Neural cell (in vitro differentiated cells): ENCODE results near the gene CPNE9. TPM values are rescaled to one million over a fixed set of nuclear protein-coding genes. Genes with fewer than 3 reads are reported as not detected.

Experiments
- H2AFZ ChIP-seq: fragments of 200-600, 300-800 bp; sonication (generic), shearing (Covaris generic); 2 replicates; pipeline ENCODE4 v1.6.0; 2014; ENCODE audit warnings: low read depth, mild to moderate bottlenecking, antibody characterized with exemption, low read length, moderate library complexity
- H3F3A ChIP-seq: fragments of 200-600 bp; shearing (Covaris generic); 2 replicates; pipeline ENCODE4 v1.6.1; 2016; ENCODE audit warnings: mild to moderate bottlenecking, moderate library complexity, mixed read lengths, antibody characterized with exemption, low read length; ENCODE audit not compliant: insufficient read depth, poor library complexity, severe bottlenecking
- H3K27ac ChIP-seq: fragments of 200-600, 300-800 bp; sonication (generic), shearing (Covaris generic); 2 replicates; pipeline ENCODE4 v1.5.1; 2014; ENCODE audit warnings: mild to moderate bottlenecking, low read length, moderate library complexity
- H3K27me3 ChIP-seq: fragments of 300-800, 200-600 bp; sonication (generic), shearing (Covaris generic); 2 replicates; pipeline ENCODE4 v1.6.0; 2014; ENCODE audit warnings: mild to moderate bottlenecking, low read depth, low read length, moderate library complexity; ENCODE audit not compliant: insufficient read depth
- H3K36me3 ChIP-seq: fragments of 300-800, 200-600 bp; sonication (generic), shearing (Covaris generic); 2 replicates; pipeline ENCODE4 v1.5.1; 2014; ENCODE audit warnings: mild to moderate bottlenecking, antibody characterized with exemption, low read length, moderate library complexity; ENCODE audit not compliant: insufficient read depth
- H3K4me2 ChIP-seq: fragments of 300-800, 200-600 bp; sonication (generic), shearing (Covaris generic); 2 replicates; pipeline ENCODE4 v1.6.0; 2014; ENCODE audit warnings: mild to moderate bottlenecking, low read length
- H3K4me3 ChIP-seq: fragments of 300-800, 200-600 bp; sonication (generic), shearing (Covaris generic); 2 replicates; pipeline ENCODE4 v1.5.1; 2014; ENCODE audit warnings: mild to moderate bottlenecking, low read length, moderate library complexity
- H3K79me2 ChIP-seq: fragments of 200-600 bp; shearing (Covaris generic); replicated peaks from 2 replicates; pipeline ENCODE4 v1.6.0; 2014; ENCODE audit warnings: mild to moderate bottlenecking, low read length, moderate library complexity; ENCODE audit not compliant: insufficient read depth
- H3K9ac ChIP-seq: fragments of 300-800, 200-600 bp; sonication (generic), shearing (Covaris generic); 2 replicates; pipeline ENCODE4 v1.6.1; 2016; ENCODE audit warnings: mild to moderate bottlenecking, low read length, mixed read lengths
- H3K9me2 ChIP-seq: fragments of 200-600 bp; shearing (Covaris generic); 2 replicates; pipeline ENCODE4 v1.6.1; 2016; ENCODE audit warnings: mild to moderate bottlenecking, low read length, mixed read lengths; ENCODE audit not compliant: insufficient read depth
- H3K9me3 ChIP-seq: fragments of 200-600, 300-800 bp; sonication (generic), shearing (Covaris generic); 2 replicates; pipeline ENCODE4 v1.6.1; 2016; ENCODE audit warnings: mild to moderate bottlenecking, mixed run types, low read length, moderate library complexity, mixed read lengths
- H4K20me1 ChIP-seq: fragments of 200-600 bp; shearing (Covaris generic); 2 replicates; pipeline ENCODE4 v1.6.1; 2016; ENCODE audit warnings: mild to moderate bottlenecking, mixed run types; ENCODE audit not compliant: insufficient read depth
- EP300 ChIP-seq: fragments of 450-650 bp; conservative IDR thresholded peaks from 2 replicates; pipeline ENCODE4 v1.6.1; 2014; ENCODE audit warnings: antibody characterized with exemption, mild to moderate bottlenecking, moderate library complexity; ENCODE audit not compliant: poor library complexity, severe bottlenecking
- EZH2 ChIP-seq: fragments of 200-600, 300-800 bp; shearing (Covaris generic), sonication (generic); IDR thresholded peaks from 2 replicates; pipeline ENCODE4 v1.6.1; 2014; ENCODE audit warnings: antibody characterized with exemption, low read length, borderline replicate concordance, mild to moderate bottlenecking; ENCODE audit not compliant: insufficient read depth, poor library complexity, severe bottlenecking
- MXI1 ChIP-seq: fragments of 450-650 bp; conservative IDR thresholded peaks from 2 replicates; pipeline ENCODE4 v1.6.1; 2014; ENCODE audit warnings: antibody characterized with exemption, mild to moderate bottlenecking; ENCODE audit not compliant: poor library complexity, severe bottlenecking
- POLR2AphosphoS5 ChIP-seq: IDR thresholded peaks from 2 replicates; pipeline ENCODE4 v1.6.1; 2012
- RAD21 ChIP-seq: fragments of 450-650 bp; conservative IDR thresholded peaks from 2 replicates; pipeline ENCODE4 v1.6.1; 2014; ENCODE audit warnings: antibody characterized with exemption, mild to moderate bottlenecking, moderate library complexity
- SMC3 ChIP-seq: fragments of 450-650 bp; conservative IDR thresholded peaks from 2 replicates; pipeline ENCODE4 v1.6.1; 2014; ENCODE audit warnings: antibody characterized with exemption, mild to moderate bottlenecking, moderate library complexity; ENCODE audit not compliant: poor library complexity
- TAF1 ChIP-seq: IDR thresholded peaks from 2 replicates; pipeline ENCODE4 v1.6.1; 2012; ENCODE audit warnings: low read depth
- polyA plus RNA-seq: library from polyadenylated mRNA; depleted of rRNA; stranded (reverse); fragments of >200 nt; gene quantifications from 2 replicates; pipeline ENCODE4 v1.2.3, GENCODE V29; 2014
- TF ChIP-seq, protein P1 (sequence below): IDR thresholded peaks from 2 replicates; pipeline ENCODE4 v1.6.1; 2012; ENCODE audit warnings: borderline replicate concordance
- TF ChIP-seq, protein P2 (sequence below): fragments of 450-650 bp; IDR thresholded peaks from 2 replicates; pipeline ENCODE4 v1.5.1; 2014; ENCODE audit warnings: antibody characterized with exemption, mild to moderate bottlenecking, moderate library complexity; ENCODE audit not compliant: poor library complexity, severe bottlenecking

CPNE9 gene
- polyA plus RNA-seq, 1 donor from 2014 or later = 0.32 TPM

DNA sequence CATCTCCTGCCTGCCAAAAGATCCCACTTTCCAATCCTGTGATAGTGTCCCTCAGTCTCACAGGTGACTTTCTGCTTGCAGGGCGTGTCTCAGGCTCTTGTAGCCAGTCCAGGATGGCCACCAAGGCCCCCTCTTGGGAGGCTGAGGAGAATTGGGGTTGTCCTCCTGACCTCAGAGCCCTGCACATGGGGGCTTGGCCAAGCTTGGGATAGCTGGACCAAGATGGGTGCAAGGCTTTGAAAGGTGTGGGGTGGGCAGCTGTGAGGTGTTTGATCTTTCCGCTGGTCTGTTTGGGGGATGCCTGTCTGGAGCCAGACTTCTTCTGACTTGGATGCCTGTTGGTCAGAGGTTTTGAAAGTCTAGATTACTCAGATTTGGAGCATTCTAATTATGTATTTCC is 12.0 kb upstream of the CPNE9 start (continued):
- no peak for TF ChIP-seq RAD21

DNA sequence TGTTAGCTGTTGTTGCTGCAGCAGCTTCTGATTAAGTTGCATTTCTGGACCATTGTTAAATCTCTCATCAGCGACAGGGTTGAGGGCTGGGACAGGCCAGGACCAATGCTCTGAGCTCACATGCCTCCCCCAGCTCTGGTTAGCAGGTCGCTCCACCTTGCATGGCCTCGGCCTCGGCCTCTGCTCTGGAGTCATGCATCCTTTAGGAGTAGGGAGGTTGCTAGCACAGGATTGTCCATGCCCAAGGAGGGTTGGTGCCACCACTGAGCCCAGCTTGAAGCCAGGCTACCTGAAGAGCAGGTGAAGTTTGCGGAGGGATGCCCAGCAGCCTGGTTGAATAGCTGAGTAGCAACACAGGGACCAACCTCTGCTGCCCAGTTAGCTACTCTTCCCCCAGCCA is 11.2 kb upstream of the CPNE9 start:
- H3K27me3 ChIP-seq = no peaks in the 10 kb centered on the region
- H3F3A ChIP-seq = no peaks in the 10 kb centered on the region
- H3K9ac ChIP-seq = no peak overlapping the region
- H3K36me3 ChIP-seq = no peaks in the 10 kb centered on the region
- H2AFZ ChIP-seq = no peak overlapping the region
- H3K4me2 ChIP-seq = no peak overlapping the region
- no peaks in the 10 kb centered on the region for H3K79me2 ChIP-seq
- no peaks in the 10 kb centered on the region for H4K20me1 ChIP-seq
- H3K4me3 ChIP-seq = no peak overlapping the region
- H3K9me3 ChIP-seq = no peaks in the 10 kb centered on the region
- H3K27ac ChIP-seq = no peak overlapping the region
- no peak for TF ChIP-seq RAD21
- no peak for TF ChIP-seq EZH2
- TF ChIP-seq, protein P1, sequence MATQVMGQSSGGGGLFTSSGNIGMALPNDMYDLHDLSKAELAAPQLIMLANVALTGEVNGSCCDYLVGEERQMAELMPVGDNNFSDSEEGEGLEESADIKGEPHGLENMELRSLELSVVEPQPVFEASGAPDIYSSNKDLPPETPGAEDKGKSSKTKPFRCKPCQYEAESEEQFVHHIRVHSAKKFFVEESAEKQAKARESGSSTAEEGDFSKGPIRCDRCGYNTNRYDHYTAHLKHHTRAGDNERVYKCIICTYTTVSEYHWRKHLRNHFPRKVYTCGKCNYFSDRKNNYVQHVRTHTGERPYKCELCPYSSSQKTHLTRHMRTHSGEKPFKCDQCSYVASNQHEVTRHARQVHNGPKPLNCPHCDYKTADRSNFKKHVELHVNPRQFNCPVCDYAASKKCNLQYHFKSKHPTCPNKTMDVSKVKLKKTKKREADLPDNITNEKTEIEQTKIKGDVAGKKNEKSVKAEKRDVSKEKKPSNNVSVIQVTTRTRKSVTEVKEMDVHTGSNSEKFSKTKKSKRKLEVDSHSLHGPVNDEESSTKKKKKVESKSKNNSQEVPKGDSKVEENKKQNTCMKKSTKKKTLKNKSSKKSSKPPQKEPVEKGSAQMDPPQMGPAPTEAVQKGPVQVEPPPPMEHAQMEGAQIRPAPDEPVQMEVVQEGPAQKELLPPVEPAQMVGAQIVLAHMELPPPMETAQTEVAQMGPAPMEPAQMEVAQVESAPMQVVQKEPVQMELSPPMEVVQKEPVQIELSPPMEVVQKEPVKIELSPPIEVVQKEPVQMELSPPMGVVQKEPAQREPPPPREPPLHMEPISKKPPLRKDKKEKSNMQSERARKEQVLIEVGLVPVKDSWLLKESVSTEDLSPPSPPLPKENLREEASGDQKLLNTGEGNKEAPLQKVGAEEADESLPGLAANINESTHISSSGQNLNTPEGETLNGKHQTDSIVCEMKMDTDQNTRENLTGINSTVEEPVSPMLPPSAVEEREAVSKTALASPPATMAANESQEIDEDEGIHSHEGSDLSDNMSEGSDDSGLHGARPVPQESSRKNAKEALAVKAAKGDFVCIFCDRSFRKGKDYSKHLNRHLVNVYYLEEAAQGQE = no peak
- no peak for TF ChIP-seq EP300
- TF ChIP-seq MXI1 = no peak
- TF ChIP-seq TAF1 = no peak
- TF ChIP-seq POLR2AphosphoS5 = no peak
- TF ChIP-seq, protein P2, sequence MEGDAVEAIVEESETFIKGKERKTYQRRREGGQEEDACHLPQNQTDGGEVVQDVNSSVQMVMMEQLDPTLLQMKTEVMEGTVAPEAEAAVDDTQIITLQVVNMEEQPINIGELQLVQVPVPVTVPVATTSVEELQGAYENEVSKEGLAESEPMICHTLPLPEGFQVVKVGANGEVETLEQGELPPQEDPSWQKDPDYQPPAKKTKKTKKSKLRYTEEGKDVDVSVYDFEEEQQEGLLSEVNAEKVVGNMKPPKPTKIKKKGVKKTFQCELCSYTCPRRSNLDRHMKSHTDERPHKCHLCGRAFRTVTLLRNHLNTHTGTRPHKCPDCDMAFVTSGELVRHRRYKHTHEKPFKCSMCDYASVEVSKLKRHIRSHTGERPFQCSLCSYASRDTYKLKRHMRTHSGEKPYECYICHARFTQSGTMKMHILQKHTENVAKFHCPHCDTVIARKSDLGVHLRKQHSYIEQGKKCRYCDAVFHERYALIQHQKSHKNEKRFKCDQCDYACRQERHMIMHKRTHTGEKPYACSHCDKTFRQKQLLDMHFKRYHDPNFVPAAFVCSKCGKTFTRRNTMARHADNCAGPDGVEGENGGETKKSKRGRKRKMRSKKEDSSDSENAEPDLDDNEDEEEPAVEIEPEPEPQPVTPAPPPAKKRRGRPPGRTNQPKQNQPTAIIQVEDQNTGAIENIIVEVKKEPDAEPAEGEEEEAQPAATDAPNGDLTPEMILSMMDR = no peak
- no peak for TF ChIP-seq SMC3
- no peaks in the 10 kb centered on the region for H3K9me2 ChIP-seq

DNA sequence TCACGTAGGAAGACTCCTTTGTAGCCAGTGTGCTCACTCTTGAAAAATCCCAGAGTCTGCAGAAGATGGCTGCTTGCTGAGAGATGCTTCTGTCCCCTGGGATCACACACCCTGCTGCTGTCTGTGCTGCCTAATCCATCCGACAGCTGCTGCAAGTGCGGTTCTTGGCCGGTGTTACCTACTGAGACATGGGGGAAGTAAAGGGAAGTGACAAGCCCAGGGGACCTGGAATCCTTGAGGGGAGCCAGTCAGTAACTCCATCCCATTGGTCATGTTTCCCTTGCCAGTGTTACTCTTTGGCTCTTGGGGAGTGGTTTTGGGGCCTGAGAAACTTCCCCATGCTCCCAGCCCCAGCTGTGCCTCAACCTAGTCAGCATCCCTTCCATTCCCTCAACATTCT is 8.3 kb upstream of the CPNE9 start:
- Histone ChIP-seq H3K27ac (no peak overlapping the region), H3K9ac (no peak overlapping the region), H3F3A (no peaks in the 10 kb centered on the region), H3K4me3 (no peak overlapping the region), H3K9me2 (no peaks in the 10 kb centered on the region), H4K20me1 (no peaks in the 10 kb centered on the region), H3K27me3 (no peaks in the 10 kb centered on the region), H3K4me2 (no peak overlapping the region), H3K36me3 (no peaks in the 10 kb centered on the region), H3K9me3 (no peaks in the 10 kb centered on the region), H2AFZ (no peak overlapping the region), H3K79me2 (no peaks in the 10 kb centered on the region)
- TF ChIP-seq RAD21 = no peak
